Measurements from ENCODE around the gene VWC2L.

The VWC2L gene

GRCh38 chr2:214543386-214543955, 132.6 kb downstream of the VWC2L start:
- no peak overlapping the region for H3K27ac ChIP-seq (ENCODE audit: low read length)
- no peak overlapping the region for H3K4me3 ChIP-seq (ENCODE audit: low read length)
- H3K9me3 ChIP-seq (ENCODE audit: insufficient read depth, low read depth, low read length): no peaks in the 10 kb centered on the region

GRCh38 chr2:214545898-214546542, 135.2 kb downstream of the VWC2L start:
- no peaks in the 10 kb centered on the region for H3K36me3 ChIP-seq (ENCODE audit: insufficient read depth, low read depth, low read length)
- no peaks in the 10 kb centered on the region for H3K4me1 ChIP-seq (ENCODE audit: insufficient read depth, low read length)
- no peaks in the 10 kb centered on the region for H3K9me3 ChIP-seq (ENCODE audit: insufficient read depth, low read depth, low read length)
- no peak overlapping the region for H3K27ac ChIP-seq (ENCODE audit: low read length)
- no peaks in the 10 kb centered on the region for H3K27me3 ChIP-seq (ENCODE audit: insufficient read depth, low read length)
- H3K9ac ChIP-seq (ENCODE audit: low read depth, low read length): no peak overlapping the region
- H3K4me3 ChIP-seq (ENCODE audit: low read length): no peak overlapping the region

More at GRCh38 chr2:214543386-214543955, 132.6 kb downstream of the VWC2L start:
- Histone ChIP-seq H3K36me3 (ENCODE audit: insufficient read depth, low read depth, low read length) (no peaks in the 10 kb centered on the region), H3K4me1 (ENCODE audit: insufficient read depth, low read length) (0 out of 2 replicates have a peak, but pooled peaks cover 5% of the 10 kb centered on the region), H3K9ac (ENCODE audit: low read depth, low read length) (no peak overlapping the region), H3K27me3 (ENCODE audit: insufficient read depth, low read length) (no peaks in the 10 kb centered on the region)

- Histone ChIP-seq H3K27ac (ENCODE audit: low read length) (no peak overlapping the region), H3K4me3 (ENCODE audit: low read length) (no peak overlapping the region), H3K36me3 (ENCODE audit: insufficient read depth, low read depth, low read length) (no peaks in the 10 kb centered on the region), H3K9ac (ENCODE audit: low read depth, low read length) (no peak overlapping the region), H3K9me3 (ENCODE audit: insufficient read depth, low read depth, low read length) (no peaks in the 10 kb centered on the region), H3K27me3 (ENCODE audit: insufficient read depth, low read length) (no peaks in the 10 kb centered on the region), H3K4me1 (ENCODE audit: insufficient read depth, low read length) (no peaks in the 10 kb centered on the region)
Observed at GRCh38 chr2:214547931-214548330, 137.1 kb downstream of the VWC2L start.

GRCh38 chr2:214549946-214550345, 139.1 kb downstream of the VWC2L start:
- Histone ChIP-seq H3K27ac (ENCODE audit: low read length) (no peak overlapping the region), H3K4me3 (ENCODE audit: low read length) (no peak overlapping the region), H3K9ac (ENCODE audit: low read depth, low read length) (no peak overlapping the region), H3K36me3 (ENCODE audit: insufficient read depth, low read depth, low read length) (no peaks in the 10 kb centered on the region), H3K4me1 (ENCODE audit: insufficient read depth, low read length) (no peaks in the 10 kb centered on the region), H3K9me3 (ENCODE audit: insufficient read depth, low read depth, low read length) (no peaks in the 10 kb centered on the region), H3K27me3 (ENCODE audit: insufficient read depth, low read length) (no peaks in the 10 kb centered on the region)

GRCh38 chr2:214550786-214551185, 139.9 kb downstream of the VWC2L start:
- Histone ChIP-seq H3K9ac (ENCODE audit: low read depth, low read length) (no peak overlapping the region), H3K4me3 (ENCODE audit: low read length) (no peak overlapping the region), H3K27ac (ENCODE audit: low read length) (no peak overlapping the region), H3K36me3 (ENCODE audit: insufficient read depth, low read depth, low read length) (no peaks in the 10 kb centered on the region), H3K27me3 (ENCODE audit: insufficient read depth, low read length) (no peaks in the 10 kb centered on the region), H3K4me1 (ENCODE audit: insufficient read depth, low read length) (no peaks in the 10 kb centered on the region), H3K9me3 (ENCODE audit: insufficient read depth, low read depth, low read length) (no peaks in the 10 kb centered on the region)

- Histone ChIP-seq H3K4me1 (ENCODE audit: insufficient read depth, low read length) (no peaks in the 10 kb centered on the region), H3K27ac (ENCODE audit: low read length) (no peak overlapping the region), H3K9ac (ENCODE audit: low read depth, low read length) (no peak overlapping the region), H3K36me3 (ENCODE audit: insufficient read depth, low read depth, low read length) (no peaks in the 10 kb centered on the region), H3K4me3 (ENCODE audit: low read length) (no peak overlapping the region), H3K9me3 (ENCODE audit: insufficient read depth, low read depth, low read length) (no peaks in the 10 kb centered on the region), H3K27me3 (ENCODE audit: insufficient read depth, low read length) (no peaks in the 10 kb centered on the region)
Observed at GRCh38 chr2:214557884-214558283, 147.0 kb downstream of the VWC2L start.

- no peaks in the 10 kb centered on the region for H3K36me3 ChIP-seq (ENCODE audit: insufficient read depth, low read depth, low read length)
- no peaks in the 10 kb centered on the region for H3K9me3 ChIP-seq (ENCODE audit: insufficient read depth, low read depth, low read length)
- H3K9ac ChIP-seq (ENCODE audit: low read depth, low read length): no peak overlapping the region
- H3K27ac ChIP-seq (ENCODE audit: low read length): no peak overlapping the region
- H3K4me3 ChIP-seq (ENCODE audit: low read length): no peak overlapping the region
- no peaks in the 10 kb centered on the region for H3K27me3 ChIP-seq (ENCODE audit: insufficient read depth, low read length)
- no peaks in the 10 kb centered on the region for H3K4me1 ChIP-seq (ENCODE audit: insufficient read depth, low read length)
Observed at GRCh38 chr2:214558341-214558740, 147.5 kb downstream of the VWC2L start.

- Histone ChIP-seq H3K36me3 (ENCODE audit: insufficient read depth, low read depth, low read length) (no peaks in the 10 kb centered on the region), H3K27ac (ENCODE audit: low read length) (no peak overlapping the region), H3K4me1 (ENCODE audit: insufficient read depth, low read length) (no peaks in the 10 kb centered on the region), H3K4me3 (ENCODE audit: low read length) (no peak overlapping the region), H3K9ac (ENCODE audit: low read depth, low read length) (no peak overlapping the region), H3K9me3 (ENCODE audit: insufficient read depth, low read depth, low read length) (no peaks in the 10 kb centered on the region), H3K27me3 (ENCODE audit: insufficient read depth, low read length) (no peaks in the 10 kb centered on the region)
Observed at GRCh38 chr2:214560176-214560575, 149.3 kb downstream of the VWC2L start.

GRCh38 chr2:214560618-214561190, 149.8 kb downstream of the VWC2L start:
- Histone ChIP-seq H3K9ac (ENCODE audit: low read depth, low read length) (no peak overlapping the region), H3K27me3 (ENCODE audit: insufficient read depth, low read length) (no peaks in the 10 kb centered on the region), H3K9me3 (ENCODE audit: insufficient read depth, low read depth, low read length) (no peaks in the 10 kb centered on the region), H3K4me1 (ENCODE audit: insufficient read depth, low read length) (no peaks in the 10 kb centered on the region), H3K4me3 (ENCODE audit: low read length) (no peak overlapping the region), H3K36me3 (ENCODE audit: insufficient read depth, low read depth, low read length) (no peaks in the 10 kb centered on the region), H3K27ac (ENCODE audit: low read length) (no peak overlapping the region)

- Histone ChIP-seq H3K9ac (ENCODE audit: low read depth, low read length) (no peak overlapping the region), H3K9me3 (ENCODE audit: insufficient read depth, low read depth, low read length) (no peaks in the 10 kb centered on the region), H3K27ac (ENCODE audit: low read length) (no peak overlapping the region), H3K4me1 (ENCODE audit: insufficient read depth, low read length) (no peaks in the 10 kb centered on the region), H3K27me3 (ENCODE audit: insufficient read depth, low read length) (no peaks in the 10 kb centered on the region), H3K36me3 (ENCODE audit: insufficient read depth, low read depth, low read length) (no peaks in the 10 kb centered on the region), H3K4me3 (ENCODE audit: low read length) (no peak overlapping the region)
Observed at GRCh38 chr2:214565246-214565645, 154.4 kb downstream of the VWC2L start.

- no peaks in the 10 kb centered on the region for H3K36me3 ChIP-seq (ENCODE audit: insufficient read depth, low read depth, low read length)
- no peaks in the 10 kb centered on the region for H3K4me1 ChIP-seq (ENCODE audit: insufficient read depth, low read length)
- no peak overlapping the region for H3K4me3 ChIP-seq (ENCODE audit: low read length)
- no peaks in the 10 kb centered on the region for H3K27me3 ChIP-seq (ENCODE audit: insufficient read depth, low read length)
- H3K9ac ChIP-seq (ENCODE audit: low read depth, low read length): no peak overlapping the region
- no peak overlapping the region for H3K27ac ChIP-seq (ENCODE audit: low read length)
- no peaks in the 10 kb centered on the region for H3K9me3 ChIP-seq (ENCODE audit: insufficient read depth, low read depth, low read length)
Observed at GRCh38 chr2:214566457-214566856, 155.6 kb downstream of the VWC2L start.

- Histone ChIP-seq H3K4me1 (ENCODE audit: insufficient read depth, low read length) (no peaks in the 10 kb centered on the region), H3K27ac (ENCODE audit: low read length) (no peak overlapping the region), H3K36me3 (ENCODE audit: insufficient read depth, low read depth, low read length) (no peaks in the 10 kb centered on the region), H3K4me3 (ENCODE audit: low read length) (no peak overlapping the region), H3K27me3 (ENCODE audit: insufficient read depth, low read length) (no peaks in the 10 kb centered on the region), H3K9me3 (ENCODE audit: insufficient read depth, low read depth, low read length) (no peaks in the 10 kb centered on the region), H3K9ac (ENCODE audit: low read depth, low read length) (no peak overlapping the region)
Observed at GRCh38 chr2:214569419-214570035, 158.7 kb downstream of the VWC2L start.

All from iPS-20b (cell line).